GM19099 (cell line): ENCODE measurements around the gene DARS2.
A peak's percentile ranks its signal among the peaks of the same experiment; 100 is the strongest.

Source experiments
- POLR2A ChIP-seq: IDR thresholded peaks from 3 replicates; pipeline ENCODE4 v1.6.1; 2011; ENCODE audit warnings: low read depth; ENCODE audit not compliant: insufficient read length; ENCODE audit errors: extremely low read depth

Gene DARS2

GRCh38 chr1:173861731-173862145, 37.3 kb downstream of the DARS2 start:
- TF ChIP-seq POLR2A = no peak

- no peak for TF ChIP-seq POLR2A
Measured at GRCh38 chr1:173862769-173863223, 38.3 kb downstream of the DARS2 start.

GRCh38 chr1:173863224-173864161, 39.0 kb downstream of the DARS2 start:
- peak; percentile 35 for TF ChIP-seq POLR2A

- peak; percentile 10 for TF ChIP-seq POLR2A
Measured at GRCh38 chr1:173864179-173864867, 39.9 kb downstream of the DARS2 start.

GRCh38 chr1:173865468-173866164, 41.1 kb downstream of the DARS2 start:
- peak; percentile 16 for TF ChIP-seq POLR2A

GRCh38 chr1:173866413-173867115, 42.1 kb downstream of the DARS2 start:
- no peak for TF ChIP-seq POLR2A

- TF ChIP-seq POLR2A = no peak
Measured at GRCh38 chr1:173867141-173867752, 42.8 kb downstream of the DARS2 start.

- peak; percentile 100 for TF ChIP-seq POLR2A
Measured at GRCh38 chr1:173867753-173868265, 43.3 kb downstream of the DARS2 start, which contains the start of gene GAS5. Gene GAS5 (minus strand): TSS chr1:173867989.

GRCh38 chr1:173868266-173869020, 44.0 kb downstream of the DARS2 start, which contains the start of gene ZBTB37:
Gene ZBTB37 (plus strand): TSS chr1:173868380. CDS start chr1:173870226, 1,846 bp downstream.
- TF ChIP-seq POLR2A = no peak

- no peak for TF ChIP-seq POLR2A
Measured at GRCh38 chr1:173869021-173869359, 44.5 kb downstream of the DARS2 start.

- peak; percentile 62 for TF ChIP-seq POLR2A
Measured at GRCh38 chr1:173870252-173871075, 46.0 kb downstream of the DARS2 start.

- no peak for TF ChIP-seq POLR2A
Measured at GRCh38 chr1:173871091-173871490, 46.6 kb downstream of the DARS2 start.

GRCh38 chr1:173871500-173871899, 47.0 kb downstream of the DARS2 start:
- no peak for TF ChIP-seq POLR2A

- TF ChIP-seq POLR2A = no peak
Measured at GRCh38 chr1:173876732-173877131, 52.3 kb downstream of the DARS2 start.
